Measurements from ENCODE around the gene IL2RG.

Gene IL2RG

GRCh38 chrX:71107245-71107644 is 4.1 kb downstream of the IL2RG start:
- DNase-seq: no peak

- no peak for DNase-seq
Observed at GRCh38 chrX:71106427-71106826, 5.0 kb downstream of the IL2RG start, which contains the start of gene CXorf65. Gene CXorf65 (minus strand): TSS chrX:71106740. CDS start chrX:71106556, 184 bp downstream.

- DNase-seq: no peak
Observed at GRCh38 chrX:71105628-71106027, 5.7 kb downstream of the IL2RG start.

- peak; percentile 54 to 62 for DNase-seq
Observed at GRCh38 chrX:71103110-71103983, 8.0 kb downstream of the IL2RG start.

- DNase-seq: no peak
Observed at GRCh38 chrX:71102292-71102691, 9.1 kb downstream of the IL2RG start.

- no peak for DNase-seq
Observed at GRCh38 chrX:71100581-71101505, 10.5 kb downstream of the IL2RG start.

GRCh38 chrX:71099736-71100135 is 11.6 kb downstream of the IL2RG start:
- DNase-seq: no peak

GRCh38 chrX:71098951-71099506 is 12.3 kb downstream of the IL2RG start:
- no peak for DNase-seq

GRCh38 chrX:71098302-71098701 is 13.1 kb downstream of the IL2RG start:
- peak; percentile 66 to 75 for DNase-seq

- no peak for DNase-seq
Observed at GRCh38 chrX:71096760-71097032, 14.7 kb downstream of the IL2RG start.

- DNase-seq: no peak
Observed at GRCh38 chrX:71095981-71096759, 15.2 kb downstream of the IL2RG start.

GRCh38 chrX:71095555-71095980 is 15.8 kb downstream of the IL2RG start, which contains the start of gene FOXO4:
Gene FOXO4 (plus strand): TSS chrX:71095851. CDS start chrX:71096529, 678 bp downstream.
- DNase-seq: peak; percentile 83 to 87

- DNase-seq: no peak
Observed at GRCh38 chrX:71095033-71095432, 16.3 kb downstream of the IL2RG start.

- no peak for DNase-seq
Observed at GRCh38 chrX:71091263-71091662, 20.1 kb downstream of the IL2RG start.

GRCh38 chrX:71085900-71086299 is 25.5 kb downstream of the IL2RG start:
- no peak for DNase-seq

- no peak for DNase-seq
Observed at GRCh38 chrX:71082822-71083221, 28.6 kb downstream of the IL2RG start.

- no peak for DNase-seq
Observed at GRCh38 chrX:71082124-71082647, 29.2 kb downstream of the IL2RG start.

- no peak for DNase-seq
Observed at GRCh38 chrX:71081330-71082123, 29.9 kb downstream of the IL2RG start.

GRCh38 chrX:71070531-71070930 is 40.8 kb downstream of the IL2RG start:
- no peak for DNase-seq

GRCh38 chrX:71068044-71068918 is 43.1 kb downstream of the IL2RG start, which contains the start of gene SNX12:
Gene SNX12 (minus strand): TSS chrX:71068334. CDS start chrX:71068306, 28 bp downstream.
- DNase-seq: peak; percentile 81 to 86
